H4 (cell line): ENCODE measurements around the gene SAMSN1. TPM values are rescaled to one million over a fixed set of nuclear protein-coding genes. Genes with fewer than 3 reads are reported as not detected.
A peak's percentile ranks its signal among the peaks of the same experiment; 100 is the strongest.

ENCODE experiments used
- DNase-seq: peaks from one replicate; pipeline ENCODE4 v3.0.0-alpha.2; 2015; ENCODE audit warnings: low spot score
- total RNA-seq: library from RNA; depleted of rRNA; stranded (reverse); fragments of >200 nt; shearing (Covaris generic); gene quantifications from 2 replicates; pipeline ENCODE4 v1.2.3, GENCODE V29; 2014; rRNA removed

SAMSN1 gene
- 0.08 and 0.58 TPM in 2 replicates for total RNA-seq

- peak; percentile 17 for DNase-seq
Observed at GRCh38 chr21:14545906-14546480, at the start of gene SAMSN1. TSS of gene SAMSN1 (minus strand) at chr21:14546315. CDS start at chr21:14546261, 54 bp downstream.

- DNase-seq, result no peak
Observed at GRCh38 chr21:14595449-14595848, 49.3 kb upstream of the SAMSN1 start.

GRCh38 chr21:14594967-14595366, 48.9 kb upstream of the SAMSN1 start:
- no peak for DNase-seq

GRCh38 chr21:14593230-14593629, 47.1 kb upstream of the SAMSN1 start:
- DNase-seq, result no peak

- no peak for DNase-seq
Observed at GRCh38 chr21:14592296-14593000, 46.3 kb upstream of the SAMSN1 start.

- DNase-seq, result no peak
Observed at GRCh38 chr21:14591882-14592281, 45.8 kb upstream of the SAMSN1 start.

- DNase-seq, result no peak
Observed at GRCh38 chr21:14591377-14591776, 45.3 kb upstream of the SAMSN1 start.

GRCh38 chr21:14589855-14590563, 43.9 kb upstream of the SAMSN1 start:
- DNase-seq, result no peak

GRCh38 chr21:14587266-14587665, 41.2 kb upstream of the SAMSN1 start:
- no peak for DNase-seq

GRCh38 chr21:14585122-14585521, 39.0 kb upstream of the SAMSN1 start:
- DNase-seq, result no peak

GRCh38 chr21:14584357-14585095, 38.4 kb upstream of the SAMSN1 start:
- no peak for DNase-seq

GRCh38 chr21:14583629-14584255, 37.6 kb upstream of the SAMSN1 start:
- DNase-seq, result no peak

GRCh38 chr21:14582934-14583628, 37.0 kb upstream of the SAMSN1 start:
- no peak for DNase-seq

- DNase-seq, result no peak
Observed at GRCh38 chr21:14581902-14582457, 35.9 kb upstream of the SAMSN1 start.

GRCh38 chr21:14573244-14573643, 27.1 kb upstream of the SAMSN1 start:
- DNase-seq, result no peak

GRCh38 chr21:14572204-14572780, 26.2 kb upstream of the SAMSN1 start:
- DNase-seq, result no peak

- DNase-seq, result no peak
Observed at GRCh38 chr21:14569868-14570267, 23.8 kb upstream of the SAMSN1 start.

- no peak for DNase-seq
Observed at GRCh38 chr21:14569026-14569621, 23.0 kb upstream of the SAMSN1 start.

- no peak for DNase-seq
Observed at GRCh38 chr21:14567331-14568279, 21.5 kb upstream of the SAMSN1 start.
